B cell (primary cell): ENCODE results near the gene PRX.
"Not testable (repeated sequence)": the region's sequence is repeated elsewhere in the genome, so short reads cannot be mapped to it uniquely, and the experiment has no call there.

ENCODE experiments used
- CTCF ChIP-seq: fragments of 200-600 bp; IDR thresholded peaks from one replicate; pipeline ENCODE4 v1.8.0; 2022; ENCODE audit warnings: antibody characterized with exemption, mild to moderate bottlenecking
- EZH2 ChIP-seq: IDR thresholded peaks from 2 replicates; pipeline ENCODE4 v1.6.1; 2012; ENCODE audit warnings: borderline replicate concordance, low read depth, mild to moderate bottlenecking, moderate library complexity, low read length; ENCODE audit not compliant: insufficient read depth, poor library complexity, severe bottlenecking

- TF ChIP-seq CTCF, EZH2: not testable (repeated sequence)
Measured at GRCh38 chr19:40430242-40430641, 17.1 kb upstream of the PRX start.
